ENCODE measurements around the gene UQCRC1.

UQCRC1 gene

DNA sequence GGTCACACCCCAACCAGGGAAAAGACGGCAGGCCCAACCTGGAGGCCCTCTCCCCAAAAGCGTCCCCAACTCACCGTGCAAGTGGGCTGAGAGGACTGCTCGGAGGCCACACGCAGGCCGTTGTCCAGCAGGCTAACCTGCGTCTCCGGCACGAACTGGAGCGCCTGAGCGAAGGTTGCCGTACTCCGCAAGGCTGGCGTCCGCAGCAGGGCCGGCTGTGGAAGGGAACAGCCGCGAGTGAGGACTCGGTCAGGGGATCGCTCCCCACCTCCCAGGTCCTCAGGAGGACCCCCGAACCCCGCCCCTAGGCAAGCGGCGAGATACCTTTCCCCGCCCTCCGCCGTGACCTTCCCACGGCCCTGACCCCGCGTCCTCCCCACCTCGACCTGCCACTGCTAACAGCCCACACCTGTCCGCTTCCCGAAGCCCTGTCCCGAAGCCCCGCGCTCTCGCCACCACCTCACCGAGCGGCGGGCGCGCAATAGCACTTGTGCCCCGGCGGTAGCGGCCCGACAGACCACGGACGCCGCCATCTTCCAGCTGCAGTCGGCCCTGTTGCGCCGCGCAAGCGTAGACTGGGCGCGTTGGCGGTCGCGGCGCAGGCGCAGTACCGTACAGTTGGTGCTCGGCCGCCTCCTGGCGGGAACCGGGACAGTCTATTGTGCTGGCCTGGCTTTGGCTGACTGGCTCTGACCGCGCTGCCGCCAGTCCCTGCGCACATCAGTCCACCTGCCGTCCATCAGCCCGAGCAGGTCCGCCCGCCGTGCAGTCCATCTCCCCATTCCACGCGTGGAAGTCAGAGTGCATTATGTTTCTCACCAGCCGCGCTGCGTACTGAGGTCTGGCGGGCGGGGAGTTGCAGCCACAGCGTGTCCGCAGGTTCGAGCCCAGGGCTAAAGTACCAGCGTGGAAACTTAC lies at the start of gene UQCRC1:
UQCRC1 (minus strand) TSS at position 559 of the 918 bp plus-strand sequence; CDS start at position 533, 26 bp downstream.
- DNase-seq = peak; percentile 72

DNA sequence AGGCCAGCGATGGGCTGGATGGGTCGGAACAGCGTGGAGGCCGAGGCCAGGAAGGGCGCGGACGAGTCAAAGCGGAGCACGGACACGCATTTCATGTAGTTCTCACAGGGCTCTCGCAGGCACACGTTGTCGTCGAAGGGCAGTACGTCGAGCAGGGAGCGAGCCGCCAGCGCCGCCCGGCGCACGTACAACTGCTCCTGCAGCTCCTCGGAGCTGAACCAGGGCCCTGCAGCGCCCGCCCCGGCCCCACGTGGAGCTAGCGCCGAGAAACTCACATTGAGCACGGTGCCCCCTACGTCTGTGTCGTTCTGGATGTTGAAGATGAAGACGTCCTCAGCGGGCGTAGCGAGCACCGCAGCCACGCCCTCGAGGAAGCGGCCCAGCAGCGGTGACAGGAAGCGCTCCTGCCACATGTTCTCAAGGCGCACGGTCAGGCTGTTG lies 47.4 kb upstream of the UQCRC1 start:
- no peak for DNase-seq

DNA sequence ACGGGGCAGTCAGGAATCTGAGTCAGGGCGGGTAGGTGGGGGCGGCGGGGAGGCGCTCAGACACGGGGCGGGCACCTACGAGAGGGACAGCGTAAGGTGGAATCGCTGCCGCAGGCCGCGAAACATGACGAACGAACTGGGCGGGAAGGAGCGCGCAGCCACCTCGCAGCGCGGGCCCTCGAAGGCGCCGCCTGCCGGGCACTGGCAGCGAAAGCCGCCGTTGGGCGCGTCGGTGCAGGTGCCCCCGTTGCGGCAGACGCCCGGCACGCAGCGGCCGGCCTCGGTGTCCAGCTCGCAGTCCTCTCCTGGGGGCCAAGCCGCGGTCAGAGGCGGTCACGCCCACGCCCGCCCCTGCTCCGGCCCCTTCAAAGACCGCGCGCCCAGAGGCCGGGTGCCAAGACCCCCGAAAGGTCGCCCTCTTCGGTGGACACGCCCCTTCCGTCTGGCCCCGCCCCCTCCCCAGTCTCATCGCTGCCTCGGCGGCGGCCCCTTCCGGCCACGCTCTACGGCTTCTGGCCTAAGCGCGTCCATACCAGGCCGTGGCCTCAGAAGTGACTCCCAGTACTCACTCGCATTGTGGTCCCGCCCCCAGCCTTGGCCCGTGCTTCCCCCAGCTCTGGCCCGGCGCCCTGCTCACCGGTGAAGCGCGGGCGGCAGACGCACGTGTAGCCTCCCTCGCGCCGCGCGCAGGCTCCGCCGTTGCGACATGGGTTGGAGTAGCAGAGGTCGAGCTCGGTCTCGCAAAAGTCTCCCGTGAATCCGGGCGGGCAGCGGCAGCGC lies 46.8 kb upstream of the UQCRC1 start:
- DNase-seq = no peak

DNA sequence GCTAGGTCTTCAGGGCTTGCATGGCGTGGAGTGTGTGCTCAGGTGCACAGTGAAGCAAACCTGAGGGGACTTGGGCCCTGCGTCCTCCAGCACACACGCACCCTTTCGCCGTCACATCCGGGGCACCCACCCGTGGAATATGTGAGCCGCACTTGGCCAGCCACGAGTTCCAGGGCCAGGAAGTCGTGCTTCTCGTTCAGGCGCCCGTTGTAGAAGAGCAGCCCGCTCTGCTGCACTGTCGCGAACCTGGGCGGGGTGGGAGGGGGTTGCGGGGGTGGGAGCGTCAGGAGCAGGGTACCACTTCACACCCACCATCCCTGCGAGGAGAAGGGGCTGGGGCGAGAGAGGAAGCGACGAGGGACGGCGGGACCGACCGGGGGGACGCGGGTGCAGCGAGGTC lies 46.2 kb upstream of the UQCRC1 start:
- DNase-seq = no peak

DNA sequence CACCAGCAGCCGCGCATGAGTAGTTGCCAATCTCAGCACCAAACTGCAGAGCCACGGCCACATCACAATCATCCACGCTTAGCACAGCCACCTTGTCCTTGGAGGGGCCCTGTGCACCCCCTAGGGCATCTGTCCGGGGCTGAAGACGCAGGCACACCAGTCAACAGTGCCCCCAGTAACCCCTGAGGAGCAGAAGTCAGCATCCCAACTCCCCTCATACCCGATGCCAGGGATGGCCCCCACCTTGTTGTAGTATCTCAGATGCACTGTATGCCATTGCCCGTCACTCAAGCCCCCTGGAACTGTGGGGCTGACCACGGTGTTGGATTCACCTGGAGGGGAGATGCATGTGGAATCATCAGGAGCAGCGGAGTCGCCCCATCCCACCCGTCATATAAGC lies 45.6 kb upstream of the UQCRC1 start:
- no peak for DNase-seq

DNA sequence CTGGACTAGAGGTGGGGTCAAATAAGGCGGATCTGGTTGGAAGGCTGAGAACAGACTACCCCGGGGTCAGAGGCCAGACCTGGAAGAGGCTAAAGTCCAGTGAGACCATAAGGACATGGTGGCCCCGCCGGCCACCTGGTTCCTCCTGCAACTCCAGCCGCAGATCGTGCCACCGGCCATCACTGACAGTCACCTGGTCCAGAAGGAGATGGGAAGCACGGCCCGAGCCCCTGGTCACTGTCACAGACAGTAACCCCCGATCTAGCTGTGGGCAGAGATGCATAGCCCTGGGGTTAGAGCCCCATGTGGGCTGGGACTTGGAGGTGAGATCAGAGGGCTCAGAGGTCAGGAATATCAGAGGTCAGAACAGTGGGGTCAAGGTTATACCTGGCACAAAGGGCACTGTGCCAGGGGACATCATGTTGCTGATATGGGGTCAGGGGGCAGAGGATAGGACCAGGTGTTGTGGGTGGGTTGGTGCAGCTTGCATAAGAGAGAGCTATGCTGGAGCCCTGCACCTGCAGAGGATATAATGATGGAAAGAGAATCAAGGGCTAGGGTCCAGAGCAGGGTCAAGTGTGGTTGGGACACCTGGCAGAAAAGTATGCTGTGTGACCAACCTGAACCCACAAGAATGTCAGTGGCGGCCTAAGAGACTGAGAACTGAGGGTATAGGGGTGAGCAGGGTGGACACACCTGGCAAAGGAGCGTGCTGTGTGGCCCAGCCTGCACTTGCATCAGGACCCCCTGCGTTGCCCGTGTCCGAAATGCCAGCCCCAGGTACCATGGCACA lies 43.7 kb upstream of the UQCRC1 start:
- DNase-seq = no peak

DNA sequence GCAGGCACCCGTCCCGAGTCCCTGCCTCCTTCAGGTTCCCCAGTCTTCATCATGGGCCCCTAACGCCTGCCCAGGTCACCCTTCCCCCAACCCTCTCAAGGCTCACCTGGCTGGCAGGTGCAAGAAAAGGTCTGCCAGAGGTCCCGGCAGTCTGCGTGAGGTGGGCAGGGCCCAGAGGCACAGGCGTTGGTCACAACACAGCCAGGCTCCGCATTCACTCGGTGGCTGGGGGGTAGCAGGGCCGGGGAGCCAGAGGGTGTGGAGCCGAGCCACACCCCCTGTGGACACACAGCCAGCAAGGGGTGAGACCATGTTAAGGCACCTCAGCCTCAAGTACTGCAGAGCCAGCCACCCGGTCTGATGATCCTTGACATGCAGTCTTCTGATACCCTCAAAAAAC lies 42.3 kb upstream of the UQCRC1 start:
- no peak for DNase-seq

DNA sequence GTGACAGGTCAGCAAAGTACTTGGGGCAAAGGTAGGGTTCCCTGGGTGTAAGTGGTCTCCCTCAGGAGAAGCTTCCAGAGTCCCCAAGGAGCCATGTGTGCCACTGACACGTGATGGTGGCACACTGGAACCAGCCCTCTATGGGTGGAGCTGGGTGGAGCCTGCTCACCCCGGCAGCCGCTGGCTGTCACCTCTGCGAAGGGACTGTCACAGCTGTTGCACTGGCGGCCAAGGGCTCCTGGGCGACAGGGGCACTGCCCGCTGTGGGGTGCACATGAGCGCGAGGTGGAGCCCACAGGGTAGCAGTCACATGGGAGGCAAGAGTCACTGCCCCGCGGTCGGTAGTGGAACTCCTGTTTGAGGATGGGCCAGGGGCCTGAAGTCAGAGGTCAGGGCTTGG lies 41.3 kb upstream of the UQCRC1 start:
- no peak for DNase-seq

DNA sequence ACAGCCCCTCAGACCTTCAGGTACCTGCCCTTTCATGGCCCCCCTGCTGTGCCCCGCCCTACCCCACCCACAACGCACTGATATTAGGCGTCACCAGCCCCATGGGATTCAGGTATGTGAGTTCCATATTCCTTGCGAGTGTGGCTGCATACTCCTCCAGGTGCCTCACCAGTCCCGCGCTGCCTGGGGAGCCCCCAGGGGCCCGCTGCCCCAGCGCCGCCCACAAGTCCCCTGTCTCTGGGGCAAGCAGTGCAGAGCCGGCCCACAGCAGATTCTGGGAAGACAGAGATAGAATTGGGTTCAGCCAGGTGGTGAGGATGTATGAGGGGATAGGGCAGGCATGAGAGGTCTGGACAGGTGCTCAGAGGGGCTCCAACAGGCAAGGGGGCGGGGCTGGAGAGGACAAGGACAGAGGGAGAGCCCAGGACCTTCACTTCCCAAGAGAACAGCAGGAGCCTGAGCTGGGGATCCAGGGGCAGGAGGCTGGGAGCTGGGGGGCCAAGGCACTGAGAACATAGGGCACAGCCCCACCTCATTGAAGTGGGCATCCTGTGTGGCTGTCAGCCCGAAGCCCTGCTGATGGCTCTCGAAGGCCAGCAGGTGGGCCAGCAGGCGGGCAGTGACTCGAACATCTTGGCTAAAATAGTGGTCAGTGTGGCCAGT lies 38.9 kb upstream of the UQCRC1 start:
- no peak for DNase-seq

DNA sequence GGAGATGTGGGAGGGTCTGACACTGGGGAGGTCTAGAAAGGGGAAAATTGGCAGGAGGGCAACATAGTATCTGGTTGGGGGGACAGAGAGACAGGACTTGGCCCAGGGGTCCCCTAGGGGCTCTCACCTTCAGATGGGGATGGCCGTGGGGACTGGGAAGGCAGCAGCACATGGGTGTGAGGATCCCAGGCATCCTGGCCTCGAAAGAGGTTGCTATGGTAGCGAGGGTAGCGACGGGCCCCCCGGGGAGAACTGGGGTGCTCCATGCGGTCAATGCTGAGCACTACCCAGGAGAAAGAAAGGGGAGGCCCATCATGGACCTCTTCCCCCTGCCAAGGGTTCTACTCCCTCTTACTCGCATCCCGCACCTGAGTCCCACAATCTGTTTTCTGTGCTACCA lies 38.3 kb upstream of the UQCRC1 start:
- DNase-seq = no peak

DNA sequence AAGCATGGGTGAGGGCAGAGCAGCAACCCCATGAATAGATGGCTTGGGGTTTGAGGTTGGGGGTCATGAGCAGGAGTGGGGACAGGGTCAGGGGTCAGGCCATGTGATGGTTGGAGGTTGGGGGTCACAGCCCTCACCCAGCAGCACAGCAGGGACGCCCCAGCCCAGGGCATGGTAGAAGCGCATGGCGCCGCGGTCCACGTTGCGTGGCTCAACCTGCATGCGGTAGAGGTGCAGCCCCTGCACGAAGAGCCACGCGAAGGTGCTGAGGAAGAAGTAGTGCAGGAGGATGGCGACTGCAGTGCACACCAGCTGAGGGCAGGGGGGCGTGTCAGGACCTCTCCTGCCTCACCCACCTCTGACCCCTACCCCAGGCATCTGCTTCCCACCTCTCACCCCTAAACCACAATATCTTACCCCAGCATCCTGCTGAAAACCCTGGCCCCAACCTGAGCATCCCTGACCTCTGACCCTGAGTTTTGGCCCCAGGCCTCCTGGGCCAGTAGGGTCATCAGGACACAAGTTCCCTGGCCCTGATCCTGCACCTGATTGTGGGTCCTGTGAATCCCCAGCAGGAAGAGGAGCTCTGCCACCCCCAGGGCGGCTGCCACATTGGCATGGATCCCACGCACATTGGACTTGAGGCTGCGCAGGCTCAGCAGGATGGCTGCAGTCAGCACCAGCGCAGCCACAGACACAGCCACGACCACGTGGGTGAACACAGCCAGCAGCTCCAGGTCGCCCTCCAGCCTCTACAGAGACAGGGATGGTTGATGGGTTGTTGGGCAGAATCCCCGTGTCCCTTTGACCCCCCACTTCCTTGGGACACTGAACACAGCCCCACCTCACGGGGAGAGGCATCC lies 35.7 kb upstream of the UQCRC1 start:
- no peak for DNase-seq

DNA sequence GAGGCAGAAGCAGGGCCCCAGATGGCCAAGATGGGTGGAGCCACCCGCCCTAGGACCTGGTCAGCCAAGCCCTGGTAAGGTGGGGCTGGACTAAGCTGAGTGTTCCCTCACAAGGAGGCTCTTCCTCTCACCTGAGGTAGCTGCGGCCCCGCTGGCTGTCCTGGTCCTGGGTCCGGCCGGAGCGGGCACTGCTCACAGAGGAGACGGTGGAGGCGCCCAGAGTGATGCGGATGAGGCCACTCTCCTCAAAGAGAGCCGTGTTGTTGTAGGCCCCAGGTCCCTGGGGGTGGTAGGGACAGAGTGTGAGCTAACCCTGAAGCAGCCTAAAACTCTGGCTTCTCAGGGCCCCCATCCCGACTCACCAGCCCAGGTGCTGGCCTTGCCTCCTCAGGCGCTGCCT lies 33.2 kb upstream of the UQCRC1 start:
- DNase-seq = no peak

DNA sequence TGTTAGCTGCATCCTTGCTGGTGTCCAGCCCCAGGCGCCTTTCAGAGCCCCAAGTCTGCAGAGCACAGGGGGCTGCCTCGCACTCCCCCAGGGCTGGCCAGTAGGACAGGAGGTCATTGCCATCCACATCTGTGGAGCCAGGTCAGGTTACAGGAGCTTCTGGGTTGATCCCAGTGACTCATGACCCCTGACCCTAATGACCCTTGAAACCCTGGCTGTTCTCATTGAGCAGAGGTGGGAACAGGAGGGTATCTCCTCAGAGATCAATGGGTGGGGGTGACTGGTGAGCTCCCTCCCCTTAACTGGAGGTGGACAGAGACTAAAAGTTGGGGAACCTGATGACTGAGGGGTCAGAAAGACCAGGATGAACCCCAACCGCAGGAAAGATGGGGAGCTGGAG lies 31.9 kb upstream of the UQCRC1 start:
- DNase-seq = no peak

DNA sequence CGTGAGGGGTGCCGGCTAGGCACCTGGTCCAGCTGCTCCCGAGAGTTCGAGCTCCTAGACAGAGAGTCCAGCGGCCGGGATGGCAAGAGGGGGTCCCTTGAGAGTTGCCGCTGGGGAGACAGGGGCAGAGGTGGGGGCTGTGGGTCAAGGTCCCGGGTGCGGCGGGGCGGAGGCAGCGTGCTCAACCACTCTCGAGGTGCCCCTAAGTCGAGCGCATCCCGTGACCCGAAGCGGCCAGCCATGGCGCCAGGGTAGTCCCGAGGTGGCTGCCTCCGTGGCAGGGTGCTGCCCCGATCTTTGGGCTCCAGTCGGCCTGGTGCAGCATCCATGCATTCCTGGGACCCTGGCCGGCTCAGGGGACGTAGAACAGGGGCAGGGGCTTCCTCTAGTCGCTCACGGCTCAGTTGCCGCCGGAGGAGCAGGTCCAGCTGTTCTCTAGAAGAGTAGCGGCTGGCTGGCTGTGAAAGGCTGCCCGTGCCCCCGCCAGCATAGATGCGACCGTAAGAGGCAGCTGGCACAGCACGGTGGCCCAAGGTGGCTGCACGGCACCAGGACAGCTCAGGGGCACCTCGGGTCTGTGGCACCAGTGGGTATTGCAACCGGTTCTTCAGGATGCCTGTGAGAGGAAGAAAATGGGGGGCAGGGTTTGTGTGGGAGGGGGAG lies 30.6 kb upstream of the UQCRC1 start:
- no peak for DNase-seq

DNA sequence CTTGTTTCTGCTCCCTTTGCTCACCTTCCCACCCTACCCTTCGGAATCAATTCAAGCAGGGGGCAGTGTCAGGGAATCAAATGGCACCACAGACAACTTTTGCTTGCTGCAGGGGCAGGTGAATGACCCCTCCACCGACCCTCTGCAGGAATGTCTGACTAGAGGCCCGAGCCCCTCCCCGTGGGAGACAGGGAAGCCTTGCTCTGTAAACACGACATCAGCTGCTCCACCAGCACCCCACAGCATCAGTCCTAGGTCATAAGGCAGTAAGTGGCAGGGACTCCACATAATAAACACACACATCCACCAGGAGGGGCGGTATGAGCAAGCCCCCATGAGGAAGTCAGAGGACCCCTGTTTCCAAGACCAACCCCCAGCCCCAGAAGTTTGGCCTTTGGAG lies 27.9 kb upstream of the UQCRC1 start:
- no peak for DNase-seq

DNA sequence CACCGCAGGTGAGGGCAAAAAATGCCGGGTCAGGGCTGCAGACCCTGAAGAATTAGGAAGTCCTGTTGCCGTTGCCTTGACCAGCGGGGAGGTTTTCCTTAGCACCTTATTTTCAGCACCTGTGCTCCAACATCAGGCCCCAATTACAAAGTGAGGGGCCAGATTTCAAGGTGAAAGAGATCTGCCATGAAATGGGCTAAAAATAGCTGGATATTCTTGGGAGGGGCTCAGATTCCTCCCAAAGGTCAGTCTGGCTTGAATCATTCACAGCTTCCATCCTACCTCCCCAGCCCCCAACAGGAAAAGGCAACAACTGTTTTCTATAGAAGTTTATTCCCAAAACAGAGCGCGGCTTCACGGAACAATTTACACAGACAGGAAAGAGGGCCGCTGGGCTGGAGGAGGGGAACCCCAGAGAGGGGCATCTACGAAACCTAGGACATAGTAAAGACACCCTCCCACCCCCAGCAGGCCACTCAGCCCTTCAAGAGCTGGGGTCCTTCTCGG lies 26.8 kb upstream of the UQCRC1 start:
- DNase-seq = no peak

DNA sequence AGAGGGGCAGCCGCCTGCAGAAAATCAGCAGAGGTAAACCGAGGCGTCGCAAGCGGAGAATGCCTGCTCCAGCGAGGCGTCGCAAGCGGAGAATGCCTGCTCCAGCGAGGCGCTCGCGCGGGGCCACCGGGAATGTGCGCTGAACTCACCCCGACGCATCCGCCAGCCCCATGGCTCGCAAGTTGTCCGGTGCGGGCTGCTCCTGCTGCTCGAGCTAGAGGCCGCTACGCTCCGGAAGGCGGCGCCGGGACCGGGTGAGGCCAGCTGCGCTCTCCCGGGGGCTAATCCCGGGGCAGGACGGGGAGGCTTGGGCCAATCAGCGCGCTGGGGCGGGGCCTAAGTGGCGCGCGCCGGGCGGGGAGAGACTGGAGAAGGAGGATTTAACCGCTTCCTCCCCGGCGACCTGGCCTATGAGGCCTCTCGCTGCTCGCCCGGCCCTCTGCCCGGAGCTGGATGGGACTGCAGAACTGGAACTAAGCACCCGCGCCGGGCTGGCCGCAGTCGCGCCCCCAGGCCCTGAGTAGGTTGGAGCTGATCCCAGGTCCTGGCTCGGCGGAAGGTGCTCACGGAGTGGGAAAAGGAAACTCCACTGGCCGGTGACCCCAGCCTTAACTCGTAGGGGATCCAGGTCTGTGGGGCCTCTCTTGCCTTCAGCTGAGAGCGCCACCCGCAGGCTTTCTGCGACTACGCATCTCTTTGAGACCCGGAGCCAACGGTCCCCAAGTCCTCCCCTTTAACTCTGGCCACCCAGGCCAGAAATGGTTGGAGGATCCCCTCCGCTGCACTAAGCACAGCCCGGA lies 26.0 kb upstream of the UQCRC1 start, which contains the start of gene SLC26A6:
SLC26A6 (minus strand) TSS at position 240 of the 800 bp plus-strand sequence; CDS start at position 172, 68 bp downstream.
- peak; percentile 85 for DNase-seq

DNA sequence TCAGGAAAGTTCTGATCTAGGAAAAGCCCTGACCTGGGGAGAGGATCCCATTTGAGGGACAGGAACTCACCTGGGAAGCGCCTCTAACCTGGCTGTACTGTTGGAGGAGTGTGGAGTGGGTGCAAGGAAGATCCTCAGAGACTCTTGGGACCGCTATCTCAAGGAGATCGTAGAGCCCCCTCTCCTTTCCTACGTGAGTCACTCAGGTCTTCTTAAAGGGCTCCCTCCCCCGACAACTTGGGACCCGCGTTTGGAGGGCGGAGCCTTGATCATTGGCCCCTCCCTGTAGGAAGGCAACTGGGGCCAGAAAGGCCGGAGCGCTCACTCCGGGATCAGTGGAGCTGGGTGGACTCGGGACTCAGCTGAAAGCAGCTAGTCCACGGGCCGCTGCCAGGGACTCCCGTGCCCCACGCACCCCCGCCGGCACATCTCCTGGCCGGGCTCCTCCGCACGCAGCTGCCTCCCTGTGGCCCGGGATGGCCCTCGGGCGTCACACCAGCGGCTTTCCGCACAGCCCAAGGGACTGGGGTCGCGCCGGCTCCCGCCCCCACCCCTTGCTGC lies 25.3 kb upstream of the UQCRC1 start:
- DNase-seq = no peak

DNA sequence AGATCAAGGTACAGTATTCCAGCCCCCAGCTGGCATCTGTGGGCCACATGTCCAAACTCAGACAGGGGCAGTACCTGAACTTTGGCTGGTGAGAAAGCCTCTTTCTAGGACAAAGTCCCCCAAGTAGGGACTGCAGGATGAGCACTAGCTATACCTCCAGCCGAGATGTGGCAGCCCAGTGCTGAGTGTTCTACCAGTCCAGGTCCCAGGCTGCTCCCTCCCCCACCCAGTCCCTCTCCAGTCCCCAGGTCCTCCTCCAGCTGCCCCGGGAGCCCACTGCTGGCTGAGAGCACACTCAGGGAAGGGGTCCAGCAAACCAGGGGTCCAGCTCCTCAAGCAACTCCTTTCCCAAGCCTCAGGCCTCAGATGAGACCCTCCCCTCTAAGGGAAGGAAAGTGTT lies 24.3 kb upstream of the UQCRC1 start:
- DNase-seq = no peak
